Neural cell (in vitro differentiated cells): ENCODE data around the gene NUDT7. TPM values are rescaled to one million over a fixed set of nuclear protein-coding genes. Genes with fewer than 3 reads are reported as not detected.

Experiments used
- polyA plus RNA-seq: library from polyadenylated mRNA; depleted of rRNA; stranded (reverse); fragments of >200 nt; gene quantifications from 2 replicates; pipeline ENCODE4 v1.2.3, GENCODE V29; 2014

The NUDT7 gene
- polyA plus RNA-seq, 1 donor from 2014 or later: 13.9 TPM

Other genes with a start within 250 kb of the NUDT7 start
- gene VAT1L, start 66.0 kb downstream of the NUDT7 start, polyA plus RNA-seq: 54.5 and 60.6 TPM in 2 replicates